Prostate gland (tissue), 2 donors: ENCODE data around the gene PARP16.

Experiments used
- CTCF ChIP-seq, 4 experiments: fragments of 200-600 bp in 2 of 4; fragments of 450-650 bp in 2 of 4; sonication (generic) in 2 of 4; IDR thresholded peaks; 1 replicate in 3 of 4; 2 replicates in 1 of 4; pipeline ENCODE4 v1.5.1; 2016 to 2019; ENCODE audit warnings: antibody characterized with exemption in 4 of 4, mild to moderate bottlenecking in 2 of 4, moderate library complexity in 2 of 4
- POLR2A ChIP-seq: fragments of 450-650 bp; IDR thresholded peaks from one replicate; pipeline ENCODE4 v1.6.1; 2016; ENCODE audit warnings: antibody characterized with exemption, mild to moderate bottlenecking

DNA sequence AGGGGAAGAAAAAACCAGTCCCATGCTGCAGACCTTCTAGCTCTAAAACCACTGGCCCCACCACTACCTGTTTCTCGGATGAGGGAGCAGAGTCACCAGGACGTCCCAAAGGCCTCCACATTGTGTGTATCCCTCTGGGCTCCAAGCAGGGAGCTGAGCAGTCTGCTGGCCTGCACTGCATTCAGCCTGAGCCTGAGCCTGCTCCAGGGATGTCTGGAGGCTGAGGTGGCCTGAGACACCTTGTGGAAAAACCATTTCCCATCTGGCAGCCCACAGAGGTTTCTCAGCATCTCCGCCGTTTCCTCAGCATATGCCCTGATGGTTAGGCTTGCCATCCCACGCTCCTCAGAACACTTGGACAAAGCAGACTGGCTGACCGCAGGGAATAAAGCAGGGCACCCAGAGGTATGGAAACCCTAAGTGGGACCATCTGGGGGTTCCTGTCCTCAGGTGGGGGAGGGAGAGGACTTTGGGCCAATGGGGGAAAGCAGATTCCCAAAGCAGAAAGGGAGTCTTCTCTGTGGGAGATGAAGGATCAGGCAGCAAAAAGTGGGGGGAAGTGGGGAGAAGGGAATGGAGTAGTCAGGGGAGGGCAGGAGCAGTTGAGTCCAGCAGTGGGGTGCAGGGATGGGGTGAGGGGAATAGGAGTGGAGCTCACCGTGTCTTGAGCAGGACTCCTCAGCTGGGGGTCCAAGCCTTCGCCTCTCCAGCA is 75.8 kb downstream of the PARP16 start, which contains the start of gene CILP:
- TF ChIP-seq CTCF (IDR thresholded peaks at IDR 0.05) (no peak), POLR2A (no peak)
